Activated naive CD4-positive, alpha-beta T cell treated with anti-CD3 and anti-CD28 coated beads, Interleukin-2, amount 50 U/mL, for 24 hours (primary cell): Measurements from ENCODE around the gene THSD7B.

Experiments
- H3K27ac Mint-ChIP-seq: one replicate; pipeline ENCODE4 v1.8.0; 2021; ENCODE audit warnings: mild to moderate bottlenecking, mixed read lengths
- H3K27me3 Mint-ChIP-seq: one replicate; pipeline ENCODE4 v1.8.0; 2021; ENCODE audit warnings: mixed read lengths
- H3K36me3 Mint-ChIP-seq: one replicate; pipeline ENCODE4 v1.8.0; 2021; ENCODE audit warnings: mixed read lengths
- H3K4me1 Mint-ChIP-seq: one replicate; pipeline ENCODE4 v1.8.0; 2021; ENCODE audit warnings: mixed read lengths
- H3K4me3 Mint-ChIP-seq: one replicate; pipeline ENCODE4 v1.8.0; 2021; ENCODE audit warnings: mild to moderate bottlenecking, mixed read lengths
- H3K9me3 Mint-ChIP-seq: one replicate; pipeline ENCODE4 v1.8.0; 2021; ENCODE audit warnings: mixed read lengths

THSD7B gene

DNA sequence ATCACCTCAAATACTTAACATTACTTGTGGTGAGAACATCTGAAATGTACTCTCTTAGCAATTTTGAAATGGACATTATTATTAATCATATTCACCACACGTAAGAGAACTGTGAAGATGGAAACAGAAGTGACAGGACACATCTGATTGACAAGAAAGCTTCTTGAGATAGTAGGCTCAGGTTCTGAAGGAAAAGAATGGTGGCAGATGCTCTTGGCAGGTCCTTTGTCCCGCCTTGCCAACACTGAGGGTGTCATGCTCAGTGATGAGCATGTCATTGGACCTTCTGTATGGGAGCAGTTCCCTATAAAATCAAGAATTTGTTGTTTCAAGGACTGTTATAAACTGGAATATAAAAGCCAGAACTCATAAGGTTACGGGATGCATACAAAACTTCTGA lies 428.1 kb downstream of the THSD7B start:
- no peaks in the 10 kb centered on the region for H3K9me3 Mint-ChIP-seq
- no peak overlapping the region for H3K27ac Mint-ChIP-seq
- peaks cover 5% of the 10 kb centered on the region for H3K27me3 Mint-ChIP-seq
- H3K4me3 Mint-ChIP-seq: no peak overlapping the region
- no peaks in the 10 kb centered on the region for H3K36me3 Mint-ChIP-seq
- no peaks in the 10 kb centered on the region for H3K4me1 Mint-ChIP-seq

DNA sequence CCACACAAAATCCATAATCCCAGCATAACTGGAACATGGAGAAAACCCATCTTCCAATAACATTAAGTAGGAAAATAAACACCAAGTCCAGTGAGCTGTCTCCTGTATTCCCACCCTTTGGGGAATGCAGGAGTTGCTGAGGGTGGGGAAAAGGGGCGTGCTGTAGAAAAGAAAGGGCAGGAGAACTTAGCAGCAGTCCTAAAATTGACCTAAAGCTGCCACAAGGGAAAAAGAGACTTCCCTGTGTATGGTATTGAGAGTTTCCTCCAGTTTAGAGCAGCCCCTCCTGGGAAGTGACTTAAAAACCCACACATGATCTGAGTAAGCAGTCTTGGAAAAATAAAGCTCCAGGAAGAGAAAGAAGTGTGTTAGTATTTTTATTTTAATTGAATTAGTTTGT lies 428.8 kb downstream of the THSD7B start:
- H3K27me3 Mint-ChIP-seq: peaks cover 5% of the 10 kb centered on the region
- no peaks in the 10 kb centered on the region for H3K36me3 Mint-ChIP-seq
- no peaks in the 10 kb centered on the region for H3K4me1 Mint-ChIP-seq
- H3K4me3 Mint-ChIP-seq: no peak overlapping the region
- no peak overlapping the region for H3K27ac Mint-ChIP-seq
- no peaks in the 10 kb centered on the region for H3K9me3 Mint-ChIP-seq

DNA sequence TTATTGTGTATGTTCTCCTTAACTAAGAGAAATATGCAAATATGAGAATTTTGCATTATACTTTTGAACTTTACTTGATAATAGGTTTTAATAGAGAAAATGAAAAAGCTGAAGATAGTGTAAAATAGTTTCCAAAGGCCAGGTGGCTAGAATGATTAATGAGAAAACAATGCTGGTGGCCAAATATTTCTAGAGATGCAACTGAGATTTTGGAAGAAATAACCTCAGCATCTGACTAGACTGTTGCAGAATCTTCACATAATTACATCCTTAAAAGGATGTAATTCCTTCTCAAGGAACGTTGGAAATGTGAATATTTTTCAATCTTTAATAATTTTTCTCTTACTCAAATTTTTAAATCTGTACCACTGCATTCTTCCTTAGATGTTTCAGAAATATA lies 434.4 kb downstream of the THSD7B start:
- Mint-ChIP-seq H3K27ac (no peak overlapping the region), H3K36me3 (no peaks in the 10 kb centered on the region), H3K9me3 (no peaks in the 10 kb centered on the region), H3K27me3 (no peaks in the 10 kb centered on the region), H3K4me1 (no peaks in the 10 kb centered on the region), H3K4me3 (no peak overlapping the region)

DNA sequence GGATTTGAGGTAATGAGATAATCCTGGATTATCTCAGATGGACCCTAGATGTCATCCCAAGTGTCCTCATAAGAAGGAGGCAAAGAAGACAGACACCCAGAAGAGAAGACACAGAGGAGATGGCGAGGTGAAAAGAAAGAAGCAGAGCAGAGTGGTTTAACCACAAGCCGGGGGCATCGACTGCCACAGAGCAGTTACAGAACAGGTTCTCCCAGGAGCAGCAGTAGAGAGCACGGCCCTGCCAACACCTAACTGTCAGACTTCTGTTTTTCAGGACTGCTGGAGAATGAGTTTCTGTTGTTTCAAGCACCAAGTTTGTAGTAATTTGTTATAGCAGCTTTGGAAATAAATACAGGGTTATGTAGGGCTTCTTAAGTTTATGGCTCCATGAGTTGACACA lies 437.0 kb downstream of the THSD7B start:
- no peak overlapping the region for H3K4me3 Mint-ChIP-seq
- H3K27me3 Mint-ChIP-seq: no peaks in the 10 kb centered on the region
- no peaks in the 10 kb centered on the region for H3K4me1 Mint-ChIP-seq
- no peaks in the 10 kb centered on the region for H3K36me3 Mint-ChIP-seq
- no peak overlapping the region for H3K27ac Mint-ChIP-seq
- H3K9me3 Mint-ChIP-seq: no peaks in the 10 kb centered on the region

DNA sequence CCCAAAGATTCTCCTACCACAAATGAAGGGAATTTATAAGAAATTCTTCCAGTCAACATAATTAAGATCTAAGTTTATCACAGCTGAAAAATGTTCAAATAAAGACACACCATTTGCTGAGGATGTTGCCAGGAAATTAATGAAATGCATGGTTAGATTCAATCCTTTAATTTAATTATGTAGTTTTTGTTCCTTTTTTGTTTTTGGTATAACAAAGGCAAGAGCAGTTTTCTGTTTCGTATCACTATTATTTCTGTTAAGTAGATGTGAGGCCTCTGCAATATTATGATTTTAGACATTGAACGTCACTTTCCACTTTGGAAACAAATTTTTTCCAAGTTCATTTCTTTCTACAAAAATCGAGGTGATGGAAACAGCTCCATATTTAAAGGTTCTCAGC lies 440.0 kb downstream of the THSD7B start:
- no peak overlapping the region for H3K4me3 Mint-ChIP-seq
- no peaks in the 10 kb centered on the region for H3K36me3 Mint-ChIP-seq
- no peak overlapping the region for H3K27ac Mint-ChIP-seq
- H3K27me3 Mint-ChIP-seq: no peaks in the 10 kb centered on the region
- H3K4me1 Mint-ChIP-seq: no peaks in the 10 kb centered on the region
- no peaks in the 10 kb centered on the region for H3K9me3 Mint-ChIP-seq

DNA sequence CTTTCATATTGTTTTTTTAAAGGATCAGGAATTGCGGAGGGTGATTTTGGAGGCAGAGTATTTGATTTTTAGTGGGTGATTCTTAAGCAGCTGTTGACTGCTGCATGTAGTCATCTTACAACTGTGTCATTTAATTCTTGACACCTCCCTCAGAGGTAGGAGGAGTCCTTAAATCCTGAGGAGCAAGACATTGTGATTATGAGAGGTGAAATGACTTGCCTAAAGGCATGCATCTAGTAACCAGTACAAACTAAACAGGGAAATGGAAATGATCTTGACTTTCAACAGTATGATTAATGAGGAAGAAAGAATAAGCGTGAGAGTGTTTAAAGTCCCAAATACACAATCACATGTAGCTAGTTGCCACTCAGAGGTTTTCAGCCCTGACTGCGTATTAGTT lies 440.7 kb downstream of the THSD7B start:
- H3K4me3 Mint-ChIP-seq: no peak overlapping the region
- H3K27me3 Mint-ChIP-seq: no peaks in the 10 kb centered on the region
- H3K9me3 Mint-ChIP-seq: no peaks in the 10 kb centered on the region
- H3K27ac Mint-ChIP-seq: no peak overlapping the region
- no peaks in the 10 kb centered on the region for H3K4me1 Mint-ChIP-seq
- no peaks in the 10 kb centered on the region for H3K36me3 Mint-ChIP-seq

DNA sequence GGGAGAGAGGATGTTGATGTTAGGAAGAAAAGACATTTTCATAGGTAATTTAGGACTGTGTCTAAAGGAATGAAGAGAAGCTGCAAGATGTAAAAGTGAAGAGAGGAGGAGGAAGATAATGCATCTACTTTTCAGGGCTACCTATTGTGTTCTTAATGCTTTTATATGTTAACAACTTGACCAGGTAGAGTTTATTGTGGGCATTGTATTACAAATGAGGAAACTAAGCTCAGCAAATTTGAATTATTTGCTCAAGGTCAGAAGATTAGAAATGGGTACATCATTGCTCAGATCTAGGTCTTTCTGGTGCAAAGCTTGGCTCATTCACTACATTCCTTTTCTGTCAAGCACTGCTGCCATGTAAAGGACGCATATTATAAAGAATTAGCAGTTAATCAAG lies 441.7 kb downstream of the THSD7B start:
- Mint-ChIP-seq H3K36me3 (no peaks in the 10 kb centered on the region), H3K4me3 (no peak overlapping the region), H3K27me3 (no peaks in the 10 kb centered on the region), H3K9me3 (no peaks in the 10 kb centered on the region), H3K4me1 (no peaks in the 10 kb centered on the region), H3K27ac (no peak overlapping the region)

DNA sequence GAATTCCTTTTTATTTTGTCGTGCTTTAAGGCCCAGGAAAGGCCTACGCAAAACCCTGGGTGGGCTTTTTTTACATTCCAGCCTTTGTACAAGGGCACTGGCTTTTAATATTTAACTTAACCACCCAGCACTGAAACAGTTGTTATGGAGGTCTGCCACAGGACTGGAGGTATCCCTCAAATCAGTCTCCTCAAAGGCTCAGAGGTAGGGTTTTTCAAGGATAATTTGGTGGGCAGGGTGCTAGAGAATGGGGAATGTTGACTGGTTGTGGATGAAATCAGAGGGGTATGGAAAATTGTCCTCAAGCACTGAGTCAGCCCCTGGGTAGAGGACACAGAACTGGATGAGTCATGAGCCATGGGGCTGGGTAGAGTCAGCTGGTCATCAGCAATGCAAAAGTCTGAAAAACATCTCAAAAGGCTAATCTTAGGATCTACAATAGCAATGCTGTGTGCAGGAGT lies 443.1 kb downstream of the THSD7B start:
- Mint-ChIP-seq H3K36me3 (no peaks in the 10 kb centered on the region), H3K4me1 (no peaks in the 10 kb centered on the region), H3K27me3 (no peaks in the 10 kb centered on the region), H3K27ac (no peak overlapping the region), H3K9me3 (no peaks in the 10 kb centered on the region), H3K4me3 (no peak overlapping the region)

DNA sequence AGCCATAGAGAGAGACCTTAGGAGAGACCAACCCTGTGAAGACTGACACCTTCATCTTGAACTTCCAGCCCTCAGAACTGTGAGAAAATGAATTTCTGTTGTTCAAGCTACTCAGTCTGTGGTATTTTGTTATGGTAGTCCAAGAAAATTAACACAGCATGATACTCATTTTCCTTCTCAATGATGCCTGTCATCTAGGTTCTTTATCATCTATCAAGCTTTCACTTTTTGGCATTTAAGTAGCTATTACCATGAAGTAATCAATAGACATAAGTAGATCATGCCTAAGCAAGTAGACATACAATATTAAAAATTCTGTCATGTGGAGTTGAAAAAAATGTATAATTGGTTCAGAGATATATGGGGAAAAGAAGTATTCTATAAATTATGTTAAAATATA lies 444.7 kb downstream of the THSD7B start:
- H3K36me3 Mint-ChIP-seq: no peaks in the 10 kb centered on the region
- no peak overlapping the region for H3K4me3 Mint-ChIP-seq
- H3K27ac Mint-ChIP-seq: no peak overlapping the region
- no peaks in the 10 kb centered on the region for H3K4me1 Mint-ChIP-seq
- H3K9me3 Mint-ChIP-seq: no peaks in the 10 kb centered on the region
- no peaks in the 10 kb centered on the region for H3K27me3 Mint-ChIP-seq

DNA sequence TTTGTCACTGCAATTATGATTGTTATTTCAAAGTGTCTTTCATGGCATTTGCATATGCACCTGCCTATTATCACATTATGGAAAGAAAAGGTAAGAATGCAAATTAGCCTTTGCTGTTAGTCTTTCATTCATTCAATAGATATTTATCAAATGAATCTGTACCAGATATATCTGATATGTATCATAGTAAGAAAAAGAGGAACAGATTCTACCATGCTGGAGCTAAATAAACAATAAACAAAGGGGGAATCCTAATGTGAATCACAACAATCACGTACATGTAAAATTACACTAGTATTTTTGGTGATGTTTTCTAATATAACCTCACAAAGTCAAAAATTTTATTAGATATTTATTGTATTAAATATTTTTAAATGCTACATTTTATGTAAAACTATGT lies 446.4 kb downstream of the THSD7B start:
- H3K4me1 Mint-ChIP-seq: no peaks in the 10 kb centered on the region
- no peaks in the 10 kb centered on the region for H3K27me3 Mint-ChIP-seq
- no peaks in the 10 kb centered on the region for H3K9me3 Mint-ChIP-seq
- H3K36me3 Mint-ChIP-seq: no peaks in the 10 kb centered on the region
- no peak overlapping the region for H3K4me3 Mint-ChIP-seq
- no peak overlapping the region for H3K27ac Mint-ChIP-seq

DNA sequence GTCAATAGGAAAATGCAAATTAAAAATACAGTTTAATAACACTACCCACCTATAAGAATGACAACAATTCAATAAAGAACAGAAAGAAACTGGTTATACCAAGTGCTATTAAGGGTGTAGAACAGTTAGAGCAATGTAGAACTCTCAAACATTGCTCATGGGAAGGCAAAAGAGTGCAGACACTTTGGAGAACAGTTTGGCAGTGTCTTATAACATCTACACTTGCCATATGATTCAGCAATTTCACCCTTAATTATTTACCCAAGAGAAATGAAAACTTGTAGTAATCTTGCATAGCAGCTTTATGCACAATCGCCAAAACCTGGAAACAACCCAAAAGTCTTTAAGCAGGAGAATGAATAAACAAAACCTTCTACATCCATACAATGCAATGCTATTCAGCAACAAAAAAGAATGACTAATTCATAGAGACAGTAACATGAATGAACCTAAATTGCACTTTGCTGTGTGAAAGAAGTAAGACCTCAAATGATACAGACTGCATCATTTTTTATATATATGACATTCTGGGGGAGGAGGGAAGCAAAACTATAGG lies 455.2 kb downstream of the THSD7B start:
- H3K4me1 Mint-ChIP-seq: no peaks in the 10 kb centered on the region
- H3K27me3 Mint-ChIP-seq: peaks cover 2% of the 10 kb centered on the region
- no peak overlapping the region for H3K27ac Mint-ChIP-seq
- peaks cover 13% of the 10 kb centered on the region for H3K9me3 Mint-ChIP-seq
- H3K4me3 Mint-ChIP-seq: no peak overlapping the region
- no peaks in the 10 kb centered on the region for H3K36me3 Mint-ChIP-seq

DNA sequence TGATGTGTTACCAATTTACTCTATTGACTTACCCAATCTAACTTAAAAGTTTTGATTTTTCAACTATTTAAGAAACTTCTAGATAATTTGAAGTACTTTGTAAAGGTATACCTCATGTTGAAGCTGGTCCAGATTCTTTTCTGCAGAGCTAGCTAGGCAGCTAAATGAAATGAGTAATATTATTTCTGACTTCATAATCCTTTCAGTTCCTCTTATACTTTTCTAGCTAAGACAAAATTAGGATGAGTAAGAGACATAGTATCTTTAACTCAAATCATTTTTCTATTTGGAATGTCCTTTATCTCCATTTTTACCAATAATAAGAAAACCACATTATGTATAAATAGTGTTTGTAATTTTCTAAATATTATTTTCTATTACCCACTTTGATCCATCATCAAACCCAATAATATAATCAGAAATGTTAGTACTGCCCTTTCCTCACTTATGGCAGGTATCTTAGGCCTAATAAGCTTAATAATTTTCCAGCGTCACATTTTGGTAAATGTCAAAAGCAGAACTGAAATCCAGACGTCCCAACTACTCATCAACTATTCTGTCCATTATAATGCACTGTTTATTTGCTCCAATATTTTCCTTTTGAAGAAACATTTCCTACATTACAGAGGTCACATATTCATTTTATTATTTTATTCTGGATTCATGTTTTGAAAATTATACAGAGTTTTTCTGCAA lies 456.6 kb downstream of the THSD7B start:
- Mint-ChIP-seq H3K4me1 (no peaks in the 10 kb centered on the region), H3K27me3 (peaks cover 2% of the 10 kb centered on the region), H3K36me3 (no peaks in the 10 kb centered on the region), H3K9me3 (peaks cover 13% of the 10 kb centered on the region), H3K4me3 (no peak overlapping the region), H3K27ac (no peak overlapping the region)

DNA sequence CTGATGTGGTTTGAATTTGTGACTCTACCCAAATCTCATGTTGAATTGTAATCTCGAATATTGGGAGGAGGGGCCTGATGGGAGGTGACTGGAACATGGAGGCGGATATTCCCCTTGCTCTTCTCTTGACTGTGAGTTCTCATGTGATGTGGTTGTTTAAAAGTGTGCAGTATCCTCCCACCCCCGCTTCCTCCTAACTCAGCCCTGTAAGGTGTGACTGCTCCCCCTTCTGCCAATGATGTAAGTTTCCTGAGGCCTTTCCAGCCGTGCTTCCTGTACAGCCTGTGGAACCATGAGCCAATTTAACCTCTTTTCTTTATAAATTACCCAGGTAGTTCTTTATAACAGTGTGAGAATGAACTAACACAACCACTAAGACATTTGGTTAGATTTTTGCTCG lies 458.4 kb downstream of the THSD7B start:
- no peaks in the 10 kb centered on the region for H3K36me3 Mint-ChIP-seq

DNA sequence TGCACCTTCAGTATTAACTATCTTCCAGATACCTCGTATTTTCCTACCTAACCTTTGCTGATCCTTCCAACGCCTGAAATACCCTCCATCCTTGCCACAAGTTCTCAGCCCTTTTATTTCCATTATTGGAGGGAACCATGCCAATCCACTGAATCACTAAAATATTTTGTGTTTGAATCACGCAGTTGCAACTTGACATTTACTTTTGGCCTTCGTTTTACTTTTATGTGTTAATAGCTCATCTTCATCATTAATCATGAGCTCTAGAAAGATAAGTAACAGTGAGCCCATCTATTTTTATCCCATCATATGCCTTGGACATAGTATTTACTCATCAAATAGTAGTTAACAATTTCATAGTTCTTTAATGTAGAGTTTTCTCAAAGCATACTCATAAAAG lies 463.2 kb downstream of the THSD7B start:
- Mint-ChIP-seq H3K27me3 (no peaks in the 10 kb centered on the region), H3K4me3 (no peak overlapping the region), H3K4me1 (no peaks in the 10 kb centered on the region), H3K9me3 (no peaks in the 10 kb centered on the region), H3K27ac (no peak overlapping the region), H3K36me3 (no peaks in the 10 kb centered on the region)

More for the DNA sequence above, 458.4 kb downstream of the THSD7B start:
- Mint-ChIP-seq H3K27me3 (no peaks in the 10 kb centered on the region), H3K4me3 (no peak overlapping the region), H3K27ac (no peak overlapping the region), H3K9me3 (peaks cover 8% of the 10 kb centered on the region), H3K4me1 (no peaks in the 10 kb centered on the region)

DNA sequence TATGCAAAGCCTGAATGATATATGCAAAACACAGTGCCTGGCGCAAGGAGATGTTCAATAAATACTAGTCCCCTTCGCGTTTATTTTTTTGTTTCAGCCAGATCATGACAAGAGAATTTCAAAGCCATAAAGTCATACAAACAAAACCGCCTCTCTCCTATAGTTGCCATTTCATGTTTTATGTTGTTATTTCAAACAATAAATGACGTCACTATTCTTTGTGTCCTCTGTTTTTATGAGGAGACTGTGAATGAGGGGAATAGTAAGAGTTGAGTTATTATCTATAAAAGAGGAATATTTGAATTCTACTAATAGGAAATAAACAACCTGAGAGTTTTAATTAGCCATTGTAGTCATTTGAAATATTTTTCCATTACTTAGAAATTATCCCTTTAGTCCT lies 464.5 kb downstream of the THSD7B start:
- H3K27ac Mint-ChIP-seq: no peak overlapping the region

DNA sequence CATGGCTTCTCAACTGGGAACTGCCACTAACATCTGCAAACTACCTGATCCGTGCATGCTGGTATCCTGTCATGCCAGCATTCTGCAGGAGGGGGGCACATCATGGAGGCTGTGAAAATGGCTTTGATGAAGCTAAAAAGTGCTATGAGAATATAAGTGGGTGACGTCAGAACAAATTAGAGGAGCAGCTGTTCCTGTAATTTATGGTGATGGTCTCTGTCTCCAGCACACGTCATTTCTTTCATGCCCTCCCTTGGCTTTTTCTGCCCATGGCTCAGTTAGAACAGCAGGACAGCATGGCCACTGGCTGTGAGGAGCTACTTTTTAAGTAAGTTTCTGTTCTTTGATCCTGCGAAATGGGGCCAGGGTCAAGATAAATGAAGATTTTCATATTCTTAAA lies 466.3 kb downstream of the THSD7B start:
- H3K27ac Mint-ChIP-seq: no peak overlapping the region
- no peaks in the 10 kb centered on the region for H3K36me3 Mint-ChIP-seq
- H3K27me3 Mint-ChIP-seq: no peaks in the 10 kb centered on the region
- no peak overlapping the region for H3K4me3 Mint-ChIP-seq
- H3K4me1 Mint-ChIP-seq: no peaks in the 10 kb centered on the region
- no peaks in the 10 kb centered on the region for H3K9me3 Mint-ChIP-seq

More for the DNA sequence above, 464.5 kb downstream of the THSD7B start:
- Mint-ChIP-seq H3K4me1 (no peaks in the 10 kb centered on the region), H3K9me3 (no peaks in the 10 kb centered on the region), H3K4me3 (no peak overlapping the region), H3K27me3 (no peaks in the 10 kb centered on the region), H3K36me3 (no peaks in the 10 kb centered on the region)

DNA sequence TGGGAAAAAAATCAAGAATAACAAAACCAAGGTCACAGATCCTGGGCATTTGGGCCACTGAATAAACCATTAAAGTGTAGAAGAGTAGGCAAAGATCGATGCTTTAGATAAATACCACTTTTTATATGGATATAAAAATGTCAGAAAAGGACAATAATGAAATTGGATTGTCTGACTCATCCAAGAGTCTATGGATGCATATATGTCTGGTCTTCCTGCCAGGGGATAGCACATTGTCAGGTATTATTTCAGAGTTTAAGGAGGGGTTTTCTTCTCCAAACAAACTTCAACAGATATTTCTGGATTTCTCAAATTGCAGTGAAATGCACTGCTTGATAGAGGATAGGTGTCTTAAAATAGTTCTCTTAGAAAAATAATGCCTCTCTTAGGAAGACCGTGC lies 466.7 kb downstream of the THSD7B start:
- no peaks in the 10 kb centered on the region for H3K4me1 Mint-ChIP-seq
- no peak overlapping the region for H3K27ac Mint-ChIP-seq
- no peaks in the 10 kb centered on the region for H3K9me3 Mint-ChIP-seq
- no peaks in the 10 kb centered on the region for H3K36me3 Mint-ChIP-seq
- H3K27me3 Mint-ChIP-seq: no peaks in the 10 kb centered on the region
- H3K4me3 Mint-ChIP-seq: no peak overlapping the region
